Memory B cell (primary cell): ENCODE data around the gene TBC1D7.
"Not testable (repeated sequence)": the region's sequence is repeated elsewhere in the genome, so short reads cannot be mapped to it uniquely, and the experiment has no call there.

Experiments
- ATAC-seq: fragments of 150-1000 bp; cut with Tn5 transposase; 2 replicates; pipeline ENCODE4 v1.10.0; 2021; ENCODE audit warnings: low read depth, mild to moderate bottlenecking, moderate library complexity
- DNase-seq, 2 donors: peaks; one replicate each; pipeline ENCODE4 v3.0.0; 2022; ENCODE audit warnings: low spot score in 2 of 2
- H3K27ac Mint-ChIP-seq: one replicate; pipeline ENCODE4 v1.8.0; 2022; ENCODE audit warnings: mild to moderate bottlenecking, moderate library complexity, mixed read lengths
- H3K27me3 Mint-ChIP-seq: one replicate; pipeline ENCODE4 v1.8.0; 2022; ENCODE audit warnings: mixed read lengths
- H3K36me3 Mint-ChIP-seq: one replicate; pipeline ENCODE4 v1.8.0; 2022; ENCODE audit warnings: mild to moderate bottlenecking, mixed read lengths
- H3K4me1 Mint-ChIP-seq: one replicate; pipeline ENCODE4 v1.8.0; 2022; ENCODE audit warnings: mixed read lengths
- H3K4me3 Mint-ChIP-seq: one replicate; pipeline ENCODE4 v1.8.0; 2022; ENCODE audit warnings: mild to moderate bottlenecking, moderate library complexity, mixed read lengths
- H3K9me3 Mint-ChIP-seq: one replicate; pipeline ENCODE4 v1.8.0; 2022; ENCODE audit warnings: mixed read lengths

The TBC1D7 gene

GRCh38 chr6:13348334-13349113 lies 20.2 kb upstream of the TBC1D7 start:
- Mint-ChIP-seq H3K36me3 (peaks cover 2% of the 10 kb centered on the region), H3K4me3 (no peak overlapping the region), H3K4me1 (peaks cover 9% of the 10 kb centered on the region), H3K9me3 (no peaks in the 10 kb centered on the region), H3K27ac (no peak overlapping the region), H3K27me3 (no peaks in the 10 kb centered on the region)
- no peak for DNase-seq
- ATAC-seq, result no peak

GRCh38 chr6:13346245-13346644 lies 17.9 kb upstream of the TBC1D7 start:
- peaks cover 8% of the 10 kb centered on the region for H3K9me3 Mint-ChIP-seq
- H3K36me3 Mint-ChIP-seq, result peaks cover 9% of the 10 kb centered on the region
- H3K4me3 Mint-ChIP-seq, result no peak overlapping the region
- H3K27ac Mint-ChIP-seq, result no peak overlapping the region
- DNase-seq (no peak), ATAC-seq (no peak)
- H3K4me1 Mint-ChIP-seq, result peaks cover 7% of the 10 kb centered on the region
- H3K27me3 Mint-ChIP-seq, result no peaks in the 10 kb centered on the region

- DNase-seq (no peak), ATAC-seq (no peak)
- Mint-ChIP-seq H3K27ac (no peak overlapping the region), H3K27me3 (no peaks in the 10 kb centered on the region), H3K4me3 (no peak overlapping the region), H3K4me1 (peaks cover 27% of the 10 kb centered on the region), H3K36me3 (peaks cover 12% of the 10 kb centered on the region), H3K9me3 (peaks cover 10% of the 10 kb centered on the region)
Observed at GRCh38 chr6:13342414-13343019, 14.2 kb upstream of the TBC1D7 start.

- DNase-seq (no peak), ATAC-seq (peak; percentile 75)
- Mint-ChIP-seq H3K4me1 (peaks cover 28% of the 10 kb centered on the region), H3K27ac (peak overlapping the region; percentile 78), H3K9me3 (peaks cover 10% of the 10 kb centered on the region), H3K36me3 (peaks cover 10% of the 10 kb centered on the region), H3K4me3 (peak overlapping the region; percentile 63), H3K27me3 (no peaks in the 10 kb centered on the region)
Observed at GRCh38 chr6:13339863-13340630, 11.7 kb upstream of the TBC1D7 start.

GRCh38 chr6:13338038-13338437 lies 9.7 kb upstream of the TBC1D7 start:
- peak; percentile 37 for ATAC-seq
- Mint-ChIP-seq H3K27me3 (no peaks in the 10 kb centered on the region), H3K4me1 (peaks cover 28% of the 10 kb centered on the region), H3K36me3 (peaks cover 10% of the 10 kb centered on the region), H3K4me3 (peak overlapping the region; percentile 45), H3K9me3 (peaks cover 10% of the 10 kb centered on the region), H3K27ac (peak overlapping the region; percentile 79)
- no peak for DNase-seq

GRCh38 chr6:13336553-13336952 lies 8.2 kb upstream of the TBC1D7 start:
- peak; percentile 67 for ATAC-seq
- H3K4me1 Mint-ChIP-seq, result peaks cover 28% of the 10 kb centered on the region
- peaks cover 1% of the 10 kb centered on the region for H3K9me3 Mint-ChIP-seq
- H3K27me3 Mint-ChIP-seq, result peaks cover 2% of the 10 kb centered on the region
- H3K36me3 Mint-ChIP-seq, result peaks cover 3% of the 10 kb centered on the region
- H3K27ac Mint-ChIP-seq, result peak overlapping the region; percentile 14
- H3K4me3 Mint-ChIP-seq, result peak overlapping the region; percentile 51
- DNase-seq, result peak; percentile 84 to 86

GRCh38 chr6:13334953-13335352 lies 6.6 kb upstream of the TBC1D7 start:
- H3K4me1 Mint-ChIP-seq, result peaks cover 18% of the 10 kb centered on the region
- H3K36me3 Mint-ChIP-seq, result no peaks in the 10 kb centered on the region
- H3K9me3 Mint-ChIP-seq, result no peaks in the 10 kb centered on the region
- H3K4me3 Mint-ChIP-seq, result no peak overlapping the region
- no peak for ATAC-seq
- DNase-seq, result no peak
- no peak overlapping the region for H3K27ac Mint-ChIP-seq
- H3K27me3 Mint-ChIP-seq, result peaks cover 2% of the 10 kb centered on the region

- DNase-seq, result no peak
- Mint-ChIP-seq H3K4me3 (no peak overlapping the region), H3K27ac (no peak overlapping the region), H3K36me3 (no peaks in the 10 kb centered on the region), H3K4me1 (peaks cover 15% of the 10 kb centered on the region), H3K9me3 (no peaks in the 10 kb centered on the region), H3K27me3 (peaks cover 2% of the 10 kb centered on the region)
- ATAC-seq, result no peak
Observed at GRCh38 chr6:13332349-13332706, 4.0 kb upstream of the TBC1D7 start.

GRCh38 chr6:13331516-13332348 lies 3.4 kb upstream of the TBC1D7 start:
- Mint-ChIP-seq H3K27me3 (peaks cover 2% of the 10 kb centered on the region), H3K4me3 (no peak overlapping the region), H3K9me3 (no peaks in the 10 kb centered on the region), H3K4me1 (peaks cover 15% of the 10 kb centered on the region), H3K27ac (no peak overlapping the region), H3K36me3 (no peaks in the 10 kb centered on the region)
- ATAC-seq (no peak), DNase-seq (peak in 1 of 2 donors; percentile 49)

- Mint-ChIP-seq H3K27me3 (peaks cover 2% of the 10 kb centered on the region), H3K4me3 (peak overlapping the region; percentile 94), H3K36me3 (peaks cover 4% of the 10 kb centered on the region), H3K4me1 (peaks cover 13% of the 10 kb centered on the region), H3K9me3 (no peaks in the 10 kb centered on the region), H3K27ac (peak overlapping the region; percentile 96)
- ATAC-seq (no peak), DNase-seq (no peak)
Observed at GRCh38 chr6:13328875-13329183, 492 bp upstream of the TBC1D7 start.

- Mint-ChIP-seq H3K4me3 (peak overlapping the region; percentile 94), H3K36me3 (peaks cover 11% of the 10 kb centered on the region), H3K27me3 (no peaks in the 10 kb centered on the region), H3K4me1 (peaks cover 13% of the 10 kb centered on the region), H3K9me3 (no peaks in the 10 kb centered on the region), H3K27ac (peak overlapping the region; percentile 96)
- no peak for DNase-seq
- ATAC-seq, result peak; percentile 9
Observed at GRCh38 chr6:13327691-13328075, 654 bp downstream of the TBC1D7 start.

GRCh38 chr6:13326031-13326586 lies 2.2 kb downstream of the TBC1D7 start:
- not testable (repeated sequence) for ATAC-seq, DNase-seq, H3K27me3 Mint-ChIP-seq, H3K9me3 Mint-ChIP-seq, H3K4me3 Mint-ChIP-seq, H3K27ac Mint-ChIP-seq
- H3K4me1 Mint-ChIP-seq, result peaks cover 13% of the 10 kb centered on the region
- peaks cover 18% of the 10 kb centered on the region for H3K36me3 Mint-ChIP-seq

GRCh38 chr6:13319891-13320564 lies 8.3 kb downstream of the TBC1D7 start:
- H3K9me3 Mint-ChIP-seq, result no peaks in the 10 kb centered on the region
- H3K27ac Mint-ChIP-seq, result no peak overlapping the region
- no peak for ATAC-seq
- no peak overlapping the region for H3K4me3 Mint-ChIP-seq
- no peaks in the 10 kb centered on the region for H3K4me1 Mint-ChIP-seq
- peaks cover 43% of the 10 kb centered on the region for H3K36me3 Mint-ChIP-seq
- no peak for DNase-seq
- no peaks in the 10 kb centered on the region for H3K27me3 Mint-ChIP-seq
